Measurements from ENCODE around the gene CPNE6.
A peak's percentile ranks its signal among the peaks of the same experiment; 100 is the strongest.

DNA sequence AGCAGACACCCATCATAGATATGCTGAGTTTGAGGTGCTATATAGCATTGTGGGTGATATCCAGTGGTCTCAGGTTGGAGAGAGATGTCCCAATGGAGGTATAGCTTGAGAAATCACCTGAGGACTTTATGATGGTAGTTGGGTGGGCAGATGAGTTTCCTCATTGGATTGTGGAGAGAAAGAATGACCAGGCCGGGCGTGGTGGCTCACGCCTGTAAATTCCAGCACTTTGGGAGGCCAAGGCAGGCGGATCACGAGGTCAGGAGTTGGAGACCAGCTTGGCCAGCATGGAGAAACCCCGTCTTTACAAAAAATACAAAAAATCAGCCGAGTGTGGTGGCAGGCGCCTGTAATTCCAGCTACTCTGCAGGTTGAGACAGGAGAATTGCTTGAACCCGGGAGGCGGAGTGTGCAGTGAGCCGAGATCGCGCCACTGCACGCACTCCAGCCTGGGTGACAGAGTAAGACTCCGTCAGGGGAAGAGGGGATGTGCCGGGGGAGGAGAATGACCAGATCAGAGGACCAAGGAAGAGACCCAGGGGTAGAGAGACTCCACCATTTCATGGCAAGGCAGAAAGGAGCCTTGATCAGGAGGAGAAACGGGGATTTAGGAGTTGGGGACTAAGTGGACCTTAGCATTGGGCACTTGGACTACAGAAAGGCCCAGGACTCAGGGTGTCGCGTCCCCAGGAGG is 22.0 kb downstream of the CPNE6 start:
- TF ChIP-seq, protein P1, sequence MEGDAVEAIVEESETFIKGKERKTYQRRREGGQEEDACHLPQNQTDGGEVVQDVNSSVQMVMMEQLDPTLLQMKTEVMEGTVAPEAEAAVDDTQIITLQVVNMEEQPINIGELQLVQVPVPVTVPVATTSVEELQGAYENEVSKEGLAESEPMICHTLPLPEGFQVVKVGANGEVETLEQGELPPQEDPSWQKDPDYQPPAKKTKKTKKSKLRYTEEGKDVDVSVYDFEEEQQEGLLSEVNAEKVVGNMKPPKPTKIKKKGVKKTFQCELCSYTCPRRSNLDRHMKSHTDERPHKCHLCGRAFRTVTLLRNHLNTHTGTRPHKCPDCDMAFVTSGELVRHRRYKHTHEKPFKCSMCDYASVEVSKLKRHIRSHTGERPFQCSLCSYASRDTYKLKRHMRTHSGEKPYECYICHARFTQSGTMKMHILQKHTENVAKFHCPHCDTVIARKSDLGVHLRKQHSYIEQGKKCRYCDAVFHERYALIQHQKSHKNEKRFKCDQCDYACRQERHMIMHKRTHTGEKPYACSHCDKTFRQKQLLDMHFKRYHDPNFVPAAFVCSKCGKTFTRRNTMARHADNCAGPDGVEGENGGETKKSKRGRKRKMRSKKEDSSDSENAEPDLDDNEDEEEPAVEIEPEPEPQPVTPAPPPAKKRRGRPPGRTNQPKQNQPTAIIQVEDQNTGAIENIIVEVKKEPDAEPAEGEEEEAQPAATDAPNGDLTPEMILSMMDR (IDR thresholded peaks at IDR 0.05), result peak in 1 of 6 experiments; percentile 13
- no peak for TF ChIP-seq POLR2A (IDR thresholded peaks at IDR 0.05)
